A673 (cell line): ENCODE results near the gene CAST. TPM values are rescaled to one million over a fixed set of nuclear protein-coding genes. Genes with fewer than 3 reads are reported as not detected.

Experiments
- BruUV-seq: library from RNA; stranded (reverse); fragments of 400-500 nt; replicated peaks from 2 replicates; lab custom pipeline; 2021; lab: Mats Ljungman, UMichigan
- CTCF ChIA-PET: fragments of 300-600 bp; sonication (Branson Sonifier 250); formaldehyde crosslinking; loops from one replicate; lab custom pipeline; 2022; ENCODE audit warnings: antibody characterized with exemption; lab: Charles Lee
- POLR2A ChIA-PET: fragments of 300-600 bp; sonication (Branson Sonifier 250); formaldehyde crosslinking; loops from one replicate; lab custom pipeline; 2022; ENCODE audit warnings: antibody characterized with exemption; ENCODE audit not compliant: low non-redundant PET; lab: Charles Lee
- DNase-seq: peaks from one replicate; pipeline ENCODE4 v3.0.0-alpha.2; 2015; ENCODE audit warnings: low spot score
- H3K27ac ChIP-seq: fragments of 200-600 bp; sonication (generic); 2 replicates; pipeline ENCODE4 v1.5.1; 2016; ENCODE audit warnings: mixed run types, low read depth, mild to moderate bottlenecking, mixed read lengths, antibody characterized with exemption, low read length; ENCODE audit not compliant: poor library complexity, severe bottlenecking
- H3K27me3 ChIP-seq: fragments of 200-600 bp; sonication (generic); replicated peaks from 2 replicates; pipeline ENCODE4 v1.6.1; 2017; ENCODE audit warnings: mixed run types, low read depth, mild to moderate bottlenecking, mixed read lengths, antibody characterized with exemption, low read length; ENCODE audit not compliant: insufficient read depth, poor library complexity
- H3K36me3 ChIP-seq: fragments of 200-600 bp; sonication (generic); 2 replicates; pipeline ENCODE4 v1.6.1; 2016; ENCODE audit warnings: mixed run types, mild to moderate bottlenecking, mixed read lengths, antibody characterized with exemption, low read length; ENCODE audit not compliant: insufficient read depth, poor library complexity, severe bottlenecking
- H3K4me1 ChIP-seq: fragments of 200-600 bp; sonication (generic); 2 replicates; pipeline ENCODE4 v1.6.1; 2017; ENCODE audit warnings: mixed run types, mild to moderate bottlenecking, mixed read lengths, antibody characterized with exemption, low read length; ENCODE audit not compliant: insufficient read depth, poor library complexity, severe bottlenecking
- H3K4me3 ChIP-seq: fragments of 200-600 bp; sonication (generic); 2 replicates; pipeline ENCODE4 v1.5.1; 2016; ENCODE audit warnings: low read depth, mixed run types, mild to moderate bottlenecking, mixed read lengths, low read length; ENCODE audit not compliant: poor library complexity, severe bottlenecking
- H3K9me3 ChIP-seq: fragments of 200-600 bp; sonication (generic); 2 replicates; pipeline ENCODE4 v1.6.1; 2016; ENCODE audit warnings: mixed run types, low read depth, mild to moderate bottlenecking, mixed read lengths, antibody characterized with exemption, low read length; ENCODE audit not compliant: poor library complexity, severe bottlenecking
- EZH2 ChIP-seq: fragments of 200-600 bp; sonication (generic); IDR thresholded peaks from 2 replicates; pipeline ENCODE4 v1.6.1; 2017; ENCODE audit warnings: borderline replicate concordance, low read depth, mild to moderate bottlenecking, mixed read lengths, antibody characterized with exemption, low read length; ENCODE audit not compliant: poor library complexity, severe bottlenecking
- intact Hi-C: fragments of 100-400 bp; cut with micrococcal nuclease; formaldehyde crosslinking; loops from one replicate; pipeline ENCODE4 v1.10.0; 2022; ENCODE audit not compliant: unreplicated experiment
- total RNA-seq: library from RNA; stranded (reverse); gene quantifications from 2 replicates; pipeline ENCODE4 v1.2.3, GENCODE V29; 2021
- TF ChIP-seq, protein P1 (sequence below): fragments of 300-800, 200-600 bp; sonication (generic); conservative IDR thresholded peaks from 2 replicates; pipeline ENCODE4 v1.5.1; 2017; ENCODE audit warnings: low read depth, mild to moderate bottlenecking, antibody characterized with exemption, low read length, moderate library complexity, mixed read lengths

The CAST gene
- total RNA-seq, 1 experiment from 2014 or later: 66.8 TPM

DNA sequence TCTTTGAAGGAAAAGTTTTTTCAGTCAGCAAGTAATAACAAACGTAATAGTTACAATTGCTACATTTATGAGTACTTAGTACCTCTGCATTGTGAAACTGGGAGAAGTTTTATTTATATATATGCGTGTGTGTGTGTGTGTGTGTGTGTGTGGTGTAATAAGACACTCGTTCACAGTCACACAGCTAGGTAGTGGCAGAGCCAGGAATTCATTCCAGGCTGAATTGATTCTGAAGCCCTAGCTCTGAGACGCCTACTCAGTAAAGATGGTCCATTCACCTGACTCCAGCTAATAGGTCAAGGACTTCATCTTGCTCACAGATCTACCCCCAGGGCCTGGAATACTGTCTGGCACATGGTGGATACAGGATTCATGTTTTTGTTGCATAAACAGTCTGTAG is 13.6 kb upstream of the CAST start:
- ChIA-PET POLR2A (no interaction called here), CTCF (no interaction called here)
- no TSS peak for BruUV-seq
- H3K4me3 ChIP-seq: no peak overlapping the region
- peaks cover 15% of the 10 kb centered on the region for H3K4me1 ChIP-seq
- no peak for DNase-seq
- intact Hi-C loops: no loop called here
- no peaks in the 10 kb centered on the region for H3K9me3 ChIP-seq
- no peaks in the 10 kb centered on the region for H3K36me3 ChIP-seq
- TF ChIP-seq, protein P1, sequence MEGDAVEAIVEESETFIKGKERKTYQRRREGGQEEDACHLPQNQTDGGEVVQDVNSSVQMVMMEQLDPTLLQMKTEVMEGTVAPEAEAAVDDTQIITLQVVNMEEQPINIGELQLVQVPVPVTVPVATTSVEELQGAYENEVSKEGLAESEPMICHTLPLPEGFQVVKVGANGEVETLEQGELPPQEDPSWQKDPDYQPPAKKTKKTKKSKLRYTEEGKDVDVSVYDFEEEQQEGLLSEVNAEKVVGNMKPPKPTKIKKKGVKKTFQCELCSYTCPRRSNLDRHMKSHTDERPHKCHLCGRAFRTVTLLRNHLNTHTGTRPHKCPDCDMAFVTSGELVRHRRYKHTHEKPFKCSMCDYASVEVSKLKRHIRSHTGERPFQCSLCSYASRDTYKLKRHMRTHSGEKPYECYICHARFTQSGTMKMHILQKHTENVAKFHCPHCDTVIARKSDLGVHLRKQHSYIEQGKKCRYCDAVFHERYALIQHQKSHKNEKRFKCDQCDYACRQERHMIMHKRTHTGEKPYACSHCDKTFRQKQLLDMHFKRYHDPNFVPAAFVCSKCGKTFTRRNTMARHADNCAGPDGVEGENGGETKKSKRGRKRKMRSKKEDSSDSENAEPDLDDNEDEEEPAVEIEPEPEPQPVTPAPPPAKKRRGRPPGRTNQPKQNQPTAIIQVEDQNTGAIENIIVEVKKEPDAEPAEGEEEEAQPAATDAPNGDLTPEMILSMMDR: no peak
- no peak for TF ChIP-seq EZH2
- H3K27ac ChIP-seq: no peak overlapping the region
- no peaks in the 10 kb centered on the region for H3K27me3 ChIP-seq

DNA sequence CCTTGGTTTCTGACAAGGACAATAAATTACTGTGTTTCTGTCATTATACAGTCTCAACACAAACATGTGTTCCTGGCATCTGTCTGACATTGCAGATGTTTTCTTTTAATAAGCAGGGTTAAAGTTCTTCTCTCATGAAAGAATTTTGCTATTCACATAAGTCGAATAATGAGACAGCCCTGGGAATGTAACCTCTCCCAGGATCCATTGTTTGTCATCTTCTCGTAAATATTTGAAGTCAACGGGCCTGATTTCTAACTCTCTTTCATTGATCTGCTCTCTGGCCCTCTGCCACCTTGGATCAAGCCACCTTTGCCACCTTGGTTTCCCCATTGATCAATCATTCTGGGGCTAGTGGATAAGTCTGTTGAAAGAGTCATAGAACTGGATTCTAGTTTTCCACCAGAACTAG is 12.9 kb upstream of the CAST start:
- Histone ChIP-seq H3K27ac (no peak overlapping the region), H3K9me3 (no peaks in the 10 kb centered on the region), H3K4me3 (no peak overlapping the region), H3K36me3 (no peaks in the 10 kb centered on the region), H3K27me3 (no peaks in the 10 kb centered on the region), H3K4me1 (peaks cover 15% of the 10 kb centered on the region)
- no peak for DNase-seq
- no TSS peak for BruUV-seq
- TF ChIP-seq, protein P1: no peak
- TF ChIP-seq EZH2: no peak
- POLR2A ChIA-PET: no interaction called here
- CTCF ChIA-PET: no interaction called here
- intact Hi-C loops: no loop called here

DNA sequence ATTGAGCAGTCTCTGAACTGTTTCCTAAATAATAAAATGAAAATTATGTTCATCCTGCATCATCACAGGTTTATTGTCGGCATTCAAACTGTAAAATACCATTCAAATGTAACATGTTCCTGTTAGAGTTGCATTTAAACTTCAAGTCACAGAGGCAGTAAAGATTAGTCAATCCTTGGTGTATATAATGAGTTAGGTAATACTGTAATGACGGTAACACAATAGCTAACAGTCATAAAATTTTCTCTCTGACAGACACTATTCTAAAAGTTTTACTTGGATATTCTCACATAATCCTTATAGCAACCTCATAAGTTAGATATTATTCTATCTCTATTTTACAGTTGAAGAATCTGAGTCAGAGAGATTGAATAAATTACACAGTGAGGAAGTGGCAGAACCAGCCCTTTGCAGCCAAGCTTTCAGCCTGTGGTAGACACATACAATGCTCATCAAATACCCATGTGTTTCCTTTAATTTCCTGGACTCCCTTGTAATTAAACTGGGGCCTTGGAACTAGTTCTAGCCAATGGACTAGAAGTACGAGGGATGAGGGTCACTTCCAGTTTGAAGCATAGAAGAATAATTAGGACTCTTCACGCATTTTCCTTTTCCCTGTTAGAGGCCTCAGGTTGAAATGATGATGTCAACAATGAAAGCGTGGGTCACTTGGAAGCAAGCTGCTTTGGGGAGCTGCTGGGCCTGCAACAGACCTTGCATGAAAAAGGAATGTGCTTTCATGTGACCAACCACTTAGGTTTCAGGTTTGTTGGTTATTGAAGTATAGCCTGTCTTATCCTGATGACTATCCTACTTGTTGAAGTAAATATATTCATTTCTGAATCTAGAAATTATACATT is 12.3 kb upstream of the CAST start:
- no peaks in the 10 kb centered on the region for H3K27me3 ChIP-seq
- ChIA-PET CTCF (no interaction called here), POLR2A (no interaction called here)
- no peak overlapping the region for H3K27ac ChIP-seq
- BruUV-seq: no TSS peak
- H3K9me3 ChIP-seq: no peaks in the 10 kb centered on the region
- H3K36me3 ChIP-seq: no peaks in the 10 kb centered on the region
- intact Hi-C loops: no loop called here
- H3K4me3 ChIP-seq: no peak overlapping the region
- DNase-seq: peak; percentile 26
- TF ChIP-seq EZH2: no peak
- TF ChIP-seq, protein P1: no peak
- peaks cover 15% of the 10 kb centered on the region for H3K4me1 ChIP-seq
